ENCODE results near the gene LRRC58. TPM values are rescaled to one million over a fixed set of nuclear protein-coding genes. Genes with fewer than 3 reads are reported as not detected.
"Not testable (repeated sequence)": the region's sequence is repeated elsewhere in the genome, so short reads cannot be mapped to it uniquely, and the experiment has no call there.

Gene LRRC58
- 30.7 and 37.2 TPM in 2 replicates for total RNA-seq

GRCh38 chr3:120348991-120349854 is at the start of gene LRRC58:
Gene LRRC58, minus strand, starts transcription at chr3:120349354. Its CDS starts 111 bp downstream, at chr3:120349243.
- DNase-seq (ENCODE audit: low read depth), result peak; percentile 73

- no peak for DNase-seq (ENCODE audit: low read depth)
Observed at GRCh38 chr3:120396469-120396868, 47.3 kb upstream of the LRRC58 start.

- no peak for DNase-seq (ENCODE audit: low read depth)
Observed at GRCh38 chr3:120394347-120394746, 45.2 kb upstream of the LRRC58 start.

GRCh38 chr3:120393761-120394160 is 44.6 kb upstream of the LRRC58 start:
- DNase-seq (ENCODE audit: low read depth), result no peak

- no peak for DNase-seq (ENCODE audit: low read depth)
Observed at GRCh38 chr3:120393243-120393642, 44.1 kb upstream of the LRRC58 start.

- no peak for DNase-seq (ENCODE audit: low read depth)
Observed at GRCh38 chr3:120382941-120383447, 33.8 kb upstream of the LRRC58 start.

- no peak for DNase-seq (ENCODE audit: low read depth)
Observed at GRCh38 chr3:120381503-120381902, 32.3 kb upstream of the LRRC58 start.

GRCh38 chr3:120377948-120378347 is 28.8 kb upstream of the LRRC58 start:
- DNase-seq (ENCODE audit: low read depth), result not testable (repeated sequence)

- no peak for DNase-seq (ENCODE audit: low read depth)
Observed at GRCh38 chr3:120370463-120370862, 21.3 kb upstream of the LRRC58 start.

GRCh38 chr3:120369037-120369467 is 19.9 kb upstream of the LRRC58 start:
- peak; percentile 96 for DNase-seq (ENCODE audit: low read depth)

GRCh38 chr3:120368172-120368571 is 19.0 kb upstream of the LRRC58 start:
- no peak for DNase-seq (ENCODE audit: low read depth)

GRCh38 chr3:120364821-120365220 is 15.7 kb upstream of the LRRC58 start:
- peak; percentile 79 for DNase-seq (ENCODE audit: low read depth)

- DNase-seq (ENCODE audit: low read depth), result peak; percentile 76
Observed at GRCh38 chr3:120364101-120364500, 14.9 kb upstream of the LRRC58 start.

- peak; percentile 13 for DNase-seq (ENCODE audit: low read depth)
Observed at GRCh38 chr3:120357807-120358206, 8.7 kb upstream of the LRRC58 start.

- DNase-seq (ENCODE audit: low read depth), result no peak
Observed at GRCh38 chr3:120355486-120355885, 6.3 kb upstream of the LRRC58 start.

- DNase-seq (ENCODE audit: low read depth), result peak; percentile 14
Observed at GRCh38 chr3:120353463-120353862, 4.3 kb upstream of the LRRC58 start.

- no peak for DNase-seq (ENCODE audit: low read depth)
Observed at GRCh38 chr3:120352017-120352416, 2.9 kb upstream of the LRRC58 start.

GRCh38 chr3:120350401-120350941 is 1.3 kb upstream of the LRRC58 start:
- DNase-seq (ENCODE audit: low read depth), result peak; percentile 95

- no peak for DNase-seq (ENCODE audit: low read depth)
Observed at GRCh38 chr3:120349855-120350125, 636 bp upstream of the LRRC58 start.

- DNase-seq (ENCODE audit: low read depth), result peak; percentile 31
Observed at GRCh38 chr3:120348065-120348990, 826 bp downstream of the LRRC58 start.

GRCh38 chr3:120344349-120344748 is 4.8 kb downstream of the LRRC58 start:
- no peak for DNase-seq (ENCODE audit: low read depth)

- DNase-seq (ENCODE audit: low read depth), result no peak
Observed at GRCh38 chr3:120341658-120342346, 7.4 kb downstream of the LRRC58 start.

Data from renal cortical epithelial cell (primary cell).